Measurements from ENCODE around the gene CDH13. TPM values are rescaled to one million over a fixed set of nuclear protein-coding genes. Genes with fewer than 3 reads are reported as not detected.

The CDH13 gene
- total and polyA plus RNA-seq, 9 donors: 1.9 to 34.2 (median 4.8) TPM

DNA sequence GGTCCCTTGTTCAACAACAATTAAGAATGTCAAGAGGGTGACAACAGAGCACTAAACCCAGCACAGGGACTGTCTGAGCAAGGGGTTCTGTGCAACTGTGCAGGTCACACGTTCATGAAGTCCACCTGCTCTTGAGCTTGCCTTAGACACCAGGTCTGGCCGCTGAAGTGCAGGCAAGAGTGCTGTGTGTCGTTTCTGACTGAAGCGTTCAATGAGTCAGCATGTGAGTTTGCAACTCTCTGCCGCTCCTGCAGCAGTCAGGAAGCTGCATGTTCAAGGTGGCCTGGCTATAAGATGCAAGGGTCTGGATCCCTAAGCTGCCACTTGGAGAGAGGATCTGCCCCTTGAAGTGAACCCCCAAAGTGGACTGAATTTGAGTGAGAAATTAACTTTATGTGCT is 848.3 kb downstream of the CDH13 start:
- no peaks in the 10 kb centered on the region for H3K9me3 ChIP-seq
- DNase-seq: no peak
- no peaks in the 10 kb centered on the region for H3K36me3 ChIP-seq
- intact Hi-C loops (cut with DNase I): no loop called here
- H3K4me3 ChIP-seq: no peak overlapping the region
- no peak overlapping the region for H3K27ac ChIP-seq
- TF ChIP-seq POLR2A (IDR thresholded peaks at IDR 0.05) (no peak), EP300 (IDR thresholded peaks at IDR 0.05) (no peak)
- TF ChIP-seq, protein P1, sequence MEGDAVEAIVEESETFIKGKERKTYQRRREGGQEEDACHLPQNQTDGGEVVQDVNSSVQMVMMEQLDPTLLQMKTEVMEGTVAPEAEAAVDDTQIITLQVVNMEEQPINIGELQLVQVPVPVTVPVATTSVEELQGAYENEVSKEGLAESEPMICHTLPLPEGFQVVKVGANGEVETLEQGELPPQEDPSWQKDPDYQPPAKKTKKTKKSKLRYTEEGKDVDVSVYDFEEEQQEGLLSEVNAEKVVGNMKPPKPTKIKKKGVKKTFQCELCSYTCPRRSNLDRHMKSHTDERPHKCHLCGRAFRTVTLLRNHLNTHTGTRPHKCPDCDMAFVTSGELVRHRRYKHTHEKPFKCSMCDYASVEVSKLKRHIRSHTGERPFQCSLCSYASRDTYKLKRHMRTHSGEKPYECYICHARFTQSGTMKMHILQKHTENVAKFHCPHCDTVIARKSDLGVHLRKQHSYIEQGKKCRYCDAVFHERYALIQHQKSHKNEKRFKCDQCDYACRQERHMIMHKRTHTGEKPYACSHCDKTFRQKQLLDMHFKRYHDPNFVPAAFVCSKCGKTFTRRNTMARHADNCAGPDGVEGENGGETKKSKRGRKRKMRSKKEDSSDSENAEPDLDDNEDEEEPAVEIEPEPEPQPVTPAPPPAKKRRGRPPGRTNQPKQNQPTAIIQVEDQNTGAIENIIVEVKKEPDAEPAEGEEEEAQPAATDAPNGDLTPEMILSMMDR (IDR thresholded peaks at IDR 0.05): no peak
- no peaks in the 10 kb centered on the region for H3K27me3 ChIP-seq
- WGBS, 3 donors: 65 to 81% (median 73%) methylated on average over 5 of the region's 5 CpGs
- H3K4me1 ChIP-seq (ENCODE audit: insufficient read depth): no peaks in the 10 kb centered on the region

DNA sequence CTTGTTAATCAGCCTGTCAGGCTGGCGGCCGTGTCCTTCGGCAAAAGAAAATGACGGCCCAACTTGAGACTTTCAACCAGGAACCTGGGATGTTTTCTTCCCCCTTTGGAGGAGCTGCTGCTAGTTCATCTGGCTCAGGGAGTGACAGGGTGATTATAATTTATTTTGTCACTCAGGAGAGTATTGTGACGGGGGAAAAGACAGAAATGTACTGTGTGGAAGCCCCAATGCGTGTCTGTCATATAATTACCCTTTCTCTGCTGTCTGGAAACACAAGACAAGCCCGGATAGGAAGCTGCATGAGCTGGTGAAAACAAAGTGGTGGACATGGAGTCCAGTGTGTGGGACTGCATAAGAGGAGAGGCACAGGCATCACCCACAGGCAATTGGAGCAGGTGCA is 854.8 kb downstream of the CDH13 start:
- H3K27me3 ChIP-seq: no peaks in the 10 kb centered on the region
- H3K4me1 ChIP-seq (ENCODE audit: insufficient read depth): no peaks in the 10 kb centered on the region
- no peaks in the 10 kb centered on the region for H3K36me3 ChIP-seq
- DNase-seq: no peak
- H3K27ac ChIP-seq: no peak overlapping the region
- TF ChIP-seq, protein P1 (IDR thresholded peaks at IDR 0.05): no peak
- TF ChIP-seq POLR2A (IDR thresholded peaks at IDR 0.05): no peak
- no peak for TF ChIP-seq EP300 (IDR thresholded peaks at IDR 0.05)
- no peak overlapping the region for H3K4me3 ChIP-seq
- 36 to 49% (median 36%) methylated on average over 7 of the region's 7 CpGs for WGBS, 3 donors
- no peaks in the 10 kb centered on the region for H3K9me3 ChIP-seq
- intact Hi-C loops (cut with DNase I): no loop called here

DNA sequence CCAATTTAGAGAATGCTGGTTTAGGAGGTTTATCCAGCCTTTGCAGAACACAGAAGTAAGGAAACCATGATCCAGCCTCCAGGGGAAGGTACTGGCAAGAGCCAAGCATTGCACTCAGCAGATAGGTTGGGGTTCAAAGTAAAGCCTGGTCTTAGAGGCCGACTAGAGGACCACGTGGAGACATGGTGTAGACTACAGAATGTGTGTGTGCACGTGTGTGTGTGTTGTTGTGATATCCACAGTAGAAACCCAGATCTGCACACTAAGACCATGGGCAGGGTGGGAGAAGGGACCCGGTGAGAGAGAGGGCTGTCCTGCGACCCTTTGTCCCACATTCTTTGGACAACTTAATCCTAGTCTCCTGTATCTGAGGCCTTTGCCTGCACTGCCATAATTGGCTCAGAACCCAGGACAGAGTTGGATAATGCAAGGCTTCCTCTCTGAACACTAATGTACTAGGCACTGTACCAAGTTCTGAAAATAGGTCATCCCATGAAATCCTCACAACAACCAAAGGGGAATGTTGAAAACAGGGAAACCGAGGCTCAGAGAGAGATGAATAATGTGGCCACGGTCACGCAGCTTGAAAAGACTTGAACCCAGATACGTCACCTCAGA is 855.9 kb downstream of the CDH13 start:
- intact Hi-C loops (cut with DNase I): no loop called here
- Histone ChIP-seq H3K27me3 (no peaks in the 10 kb centered on the region), H3K4me3 (no peak overlapping the region), H3K4me1 (ENCODE audit: insufficient read depth) (no peaks in the 10 kb centered on the region), H3K36me3 (no peaks in the 10 kb centered on the region), H3K27ac (no peak overlapping the region), H3K9me3 (no peaks in the 10 kb centered on the region)
- TF ChIP-seq, protein P1 (IDR thresholded peaks at IDR 0.05): no peak
- TF ChIP-seq EP300 (IDR thresholded peaks at IDR 0.05) (no peak), POLR2A (IDR thresholded peaks at IDR 0.05) (no peak)
- 60 to 64% (median 63%) methylated on average over 9 of the region's 9 CpGs for WGBS, 3 donors
- DNase-seq: no peak

DNA sequence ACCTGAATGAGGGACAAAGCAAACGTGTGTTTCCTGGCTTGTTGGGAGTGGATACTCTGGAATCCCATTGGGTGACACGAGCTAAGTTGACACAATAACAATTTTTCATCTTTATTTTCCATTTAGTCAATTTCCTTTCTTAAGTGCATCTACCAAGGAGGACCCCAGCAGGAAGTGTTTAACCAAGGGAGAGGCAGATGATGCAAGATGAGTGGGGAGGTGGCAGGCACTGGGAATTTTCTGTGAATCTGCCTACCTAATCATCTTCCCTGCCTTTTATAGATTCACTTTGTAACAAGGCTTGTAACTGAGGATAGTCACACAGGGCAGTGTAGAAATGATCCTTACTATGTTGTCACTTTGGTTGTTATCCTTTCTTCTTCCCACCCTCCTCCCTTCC is 863.3 kb downstream of the CDH13 start:
- Histone ChIP-seq H3K27me3 (no peaks in the 10 kb centered on the region), H3K9me3 (no peaks in the 10 kb centered on the region), H3K4me3 (no peak overlapping the region), H3K36me3 (no peaks in the 10 kb centered on the region), H3K4me1 (ENCODE audit: insufficient read depth) (no peaks in the 10 kb centered on the region), H3K27ac (no peak overlapping the region)
- TF ChIP-seq, protein P1 (IDR thresholded peaks at IDR 0.05): no peak
- TF ChIP-seq EP300 (IDR thresholded peaks at IDR 0.05) (no peak), POLR2A (IDR thresholded peaks at IDR 0.05) (no peak)
- DNase-seq: no peak
- WGBS, 3 donors: 42 to 58% (median 43%) methylated on average over 2 of the region's 2 CpGs
- intact Hi-C loops (cut with DNase I): loop anchor here in 1 of 4 donors (10.0 kb wide), 1 partner anchor 1085 kb away; no protein-coding TSS in a partner anchor
